GM19099 (cell line): Measurements from ENCODE around the gene MRPL44.

Experiments
- POLR2A ChIP-seq: IDR thresholded peaks from 3 replicates; pipeline ENCODE4 v1.6.1; 2011; ENCODE audit warnings: low read depth; ENCODE audit not compliant: insufficient read length; ENCODE audit errors: extremely low read depth

MRPL44 gene

DNA sequence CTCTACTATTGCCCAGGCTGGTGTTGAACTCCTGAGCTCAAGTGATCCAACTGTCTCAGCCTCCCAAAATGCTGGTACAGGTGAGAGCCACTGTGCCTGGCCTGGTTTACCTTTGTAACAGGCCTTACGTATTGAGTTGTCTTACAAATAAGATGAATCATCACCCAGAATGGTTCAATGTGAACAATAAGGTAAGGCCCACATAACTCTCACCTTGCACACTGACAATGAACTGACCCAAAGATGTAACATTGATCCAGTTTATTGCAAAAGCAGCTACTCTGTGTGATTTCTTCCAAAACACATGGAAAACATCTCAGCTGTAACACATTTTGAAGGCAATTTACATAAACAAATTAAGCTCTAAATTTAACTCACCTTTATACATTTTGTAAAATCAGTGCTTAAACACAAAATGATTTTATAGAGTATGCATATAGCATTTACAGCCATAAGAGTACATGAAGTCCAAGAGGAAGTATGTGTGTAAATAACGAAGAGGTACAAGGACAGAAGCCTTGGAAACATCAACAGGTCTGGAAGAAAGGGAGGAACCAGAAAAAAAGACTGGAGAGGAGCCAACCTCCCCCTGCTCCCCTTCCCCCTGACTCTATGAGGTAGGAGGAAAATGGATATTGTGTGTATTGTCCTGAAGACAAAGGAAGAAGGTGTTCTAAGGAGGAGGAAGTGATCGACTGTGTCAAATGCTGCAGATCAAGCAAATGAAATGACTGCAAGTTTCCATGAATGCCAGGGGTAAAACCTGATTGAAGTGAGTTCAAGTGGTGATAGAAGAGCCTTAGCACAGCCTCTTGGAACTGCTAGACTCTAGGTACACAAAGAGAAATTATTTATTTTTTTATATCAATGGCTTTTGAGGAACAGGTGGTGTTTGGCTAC lies 6.6 kb upstream of the MRPL44 start:
- TF ChIP-seq POLR2A: no peak

DNA sequence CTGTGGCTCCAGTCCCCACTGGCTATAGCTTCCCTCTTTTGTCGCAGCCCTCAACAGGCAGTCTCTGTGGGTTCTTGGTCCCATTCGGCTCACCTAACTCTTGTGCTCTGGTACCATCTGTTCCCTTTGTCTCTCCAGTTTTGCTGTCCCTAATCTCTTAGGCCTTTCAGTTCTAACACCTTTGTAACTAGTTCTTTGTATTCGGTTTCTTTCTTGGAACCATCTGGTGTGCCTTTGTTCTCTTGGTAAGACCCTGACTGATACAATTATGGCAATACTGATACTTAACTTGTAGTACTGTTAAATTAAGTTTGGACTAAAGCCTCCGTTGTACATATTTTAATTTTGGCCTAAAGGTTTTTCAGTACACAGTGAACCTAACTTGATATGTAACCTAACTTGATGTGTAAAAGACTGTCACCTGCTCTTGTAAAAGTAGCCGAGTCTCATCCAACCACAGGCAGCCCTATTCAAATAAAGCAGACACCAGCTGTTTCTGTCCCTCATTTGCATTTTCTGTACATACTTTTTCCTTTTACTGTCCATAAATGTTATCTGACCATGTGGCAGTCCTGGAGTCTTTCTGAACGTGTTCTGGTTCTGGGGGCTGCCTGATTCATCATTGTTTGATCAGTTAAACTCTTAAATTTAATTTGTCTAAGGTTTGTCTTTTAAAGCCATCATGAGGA lies 4.8 kb upstream of the MRPL44 start:
- peak; percentile 50 for TF ChIP-seq POLR2A

DNA sequence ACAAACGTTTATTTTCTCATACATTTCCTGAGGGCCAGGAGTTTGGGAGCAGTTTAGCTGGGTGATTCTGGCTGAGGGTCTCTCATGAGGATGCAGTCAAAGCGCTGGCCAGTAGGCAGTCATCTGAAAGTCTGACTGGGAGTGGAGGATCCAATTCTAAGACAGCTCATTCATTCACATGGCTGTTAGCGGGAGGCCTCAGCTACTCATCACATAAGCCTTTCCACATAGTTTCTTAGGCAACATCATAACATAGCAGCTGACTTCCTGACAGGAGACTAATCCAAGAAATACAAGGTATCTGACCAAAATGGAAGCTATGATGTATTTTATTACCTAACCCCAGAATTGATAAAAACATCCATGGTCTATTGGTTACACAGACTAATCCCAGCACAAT lies 2.9 kb upstream of the MRPL44 start:
- no peak for TF ChIP-seq POLR2A

DNA sequence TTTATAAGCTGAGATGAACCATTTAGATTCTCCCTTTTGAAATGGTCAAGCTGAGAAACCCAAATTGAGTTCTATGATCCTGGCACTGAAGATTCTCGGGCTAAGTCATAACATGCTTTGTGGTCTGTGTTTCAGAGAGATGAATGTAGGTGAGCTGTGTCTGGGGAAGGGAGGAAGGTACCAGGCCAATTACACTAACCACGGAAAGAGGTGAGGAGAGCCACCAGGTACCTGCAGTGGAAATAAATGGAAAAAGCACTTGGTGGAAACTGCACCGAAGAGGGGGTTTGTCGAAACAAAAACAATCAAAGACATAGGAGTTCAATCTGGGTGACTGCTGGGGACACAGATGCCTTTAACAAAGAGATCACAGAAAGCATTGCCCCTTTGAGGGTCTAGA lies 963 bp upstream of the MRPL44 start:
- no peak for TF ChIP-seq POLR2A

DNA sequence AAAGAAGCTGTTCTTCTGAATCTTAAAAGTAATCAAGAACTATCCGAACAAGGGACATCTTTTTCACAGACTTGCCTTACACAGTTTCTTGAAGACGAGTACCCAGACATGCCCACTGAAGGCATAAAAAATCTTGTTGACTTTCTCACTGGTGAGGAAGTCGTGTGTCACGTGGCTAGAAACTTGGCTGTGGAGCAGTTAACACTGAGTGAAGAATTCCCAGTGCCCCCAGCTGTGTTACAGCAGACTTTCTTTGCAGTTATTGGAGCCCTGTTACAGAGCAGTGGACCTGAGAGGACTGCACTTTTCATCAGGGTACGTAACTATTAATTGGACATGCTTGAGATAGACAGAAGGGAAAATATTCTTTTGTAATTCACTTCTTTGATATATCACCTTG lies 2.4 kb downstream of the MRPL44 start:
- no peak for TF ChIP-seq POLR2A

DNA sequence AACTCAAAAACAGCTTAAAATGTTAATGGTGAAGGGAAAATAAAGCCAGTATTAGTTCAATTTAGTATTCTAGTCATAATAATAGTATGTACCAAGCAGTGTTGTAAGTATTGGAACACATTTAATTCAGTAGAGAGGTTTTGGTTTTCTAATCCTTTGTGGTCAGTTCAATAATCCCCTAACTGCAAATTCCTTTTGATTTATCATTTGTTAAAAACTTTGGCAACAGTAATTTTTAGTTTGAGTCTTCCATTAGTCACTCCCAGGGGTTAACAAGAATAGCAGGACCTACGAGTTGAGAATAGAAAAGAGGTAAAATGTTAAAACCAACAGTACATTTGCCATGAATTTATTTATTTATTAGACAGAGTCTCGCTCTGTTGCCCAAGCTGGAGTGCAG lies 10.7 kb downstream of the MRPL44 start:
- TF ChIP-seq POLR2A: no peak

DNA sequence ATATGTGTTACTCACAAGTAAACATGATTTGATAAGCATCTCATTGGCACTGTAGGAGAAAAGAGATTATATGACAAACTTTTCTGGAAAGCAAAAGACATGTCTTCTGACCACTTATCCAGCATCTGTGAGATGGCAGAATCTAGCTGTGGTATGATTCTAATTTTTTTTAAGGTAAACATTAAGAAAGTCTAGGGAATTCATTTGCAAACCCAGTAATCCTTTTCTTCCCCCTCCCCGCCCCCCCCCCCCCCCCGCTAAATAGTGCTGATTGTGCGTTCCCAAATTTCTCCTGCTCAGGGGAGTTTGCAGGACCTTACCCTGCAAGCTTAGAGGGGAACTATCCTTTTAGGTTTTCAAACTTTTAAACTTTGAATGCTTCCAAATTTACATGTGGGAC lies 12.1 kb downstream of the MRPL44 start:
- TF ChIP-seq POLR2A: no peak

DNA sequence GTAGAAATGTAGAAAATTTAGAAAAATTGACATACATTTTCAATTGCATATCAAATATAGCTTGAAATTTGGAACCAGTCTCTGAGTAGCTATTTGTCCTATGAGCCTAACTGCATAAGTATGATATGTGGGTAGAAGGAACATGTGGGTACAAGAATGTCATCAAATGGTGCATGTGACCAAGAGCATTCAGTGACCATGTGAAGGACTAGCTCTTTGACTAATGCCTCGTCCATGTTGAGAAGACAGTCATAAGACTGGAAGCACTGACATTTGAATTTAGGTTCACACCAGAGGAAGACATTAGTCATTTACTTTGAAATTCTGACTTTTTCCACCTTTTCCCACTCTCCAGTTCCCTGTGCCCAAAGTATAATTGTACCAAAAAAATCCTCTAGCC lies 12.6 kb downstream of the MRPL44 start:
- TF ChIP-seq POLR2A: no peak

DNA sequence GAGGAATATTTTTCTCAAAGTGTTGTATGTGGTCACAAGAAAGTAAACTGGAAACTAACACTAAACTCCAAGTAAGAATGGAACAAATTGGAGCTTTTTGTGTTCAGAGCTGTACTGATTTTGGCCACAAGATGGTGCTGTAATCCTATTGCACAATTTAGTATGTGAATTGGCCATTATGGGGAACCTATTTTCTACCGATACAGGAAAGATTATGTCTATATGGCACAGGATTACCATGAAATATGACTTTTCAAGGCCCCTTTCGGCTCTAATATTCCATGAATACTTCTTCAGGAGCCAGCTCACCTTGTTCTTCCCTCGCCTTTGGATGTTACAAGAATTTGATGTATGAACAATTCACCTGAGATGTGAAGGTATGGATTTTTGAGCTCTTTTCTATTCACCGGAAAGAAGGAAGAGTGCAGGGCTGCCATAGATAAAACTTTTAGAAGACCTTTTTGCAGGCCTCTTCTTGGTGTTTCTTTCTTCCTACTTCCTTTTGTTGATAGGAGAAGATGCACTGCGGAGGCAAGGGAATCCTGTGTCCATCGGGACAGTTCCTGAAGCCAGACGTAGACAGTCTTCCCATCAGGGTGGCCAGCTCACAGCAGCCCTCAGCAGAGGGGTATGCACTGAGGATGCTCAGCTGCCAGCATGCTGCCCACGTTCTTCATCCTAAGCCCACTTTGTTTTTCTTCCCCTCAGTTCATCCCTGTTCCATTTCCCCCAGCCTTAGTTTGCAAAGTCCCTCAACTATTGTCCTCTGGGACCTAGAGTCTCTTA lies 13.3 kb downstream of the MRPL44 start:
- TF ChIP-seq POLR2A: no peak

DNA sequence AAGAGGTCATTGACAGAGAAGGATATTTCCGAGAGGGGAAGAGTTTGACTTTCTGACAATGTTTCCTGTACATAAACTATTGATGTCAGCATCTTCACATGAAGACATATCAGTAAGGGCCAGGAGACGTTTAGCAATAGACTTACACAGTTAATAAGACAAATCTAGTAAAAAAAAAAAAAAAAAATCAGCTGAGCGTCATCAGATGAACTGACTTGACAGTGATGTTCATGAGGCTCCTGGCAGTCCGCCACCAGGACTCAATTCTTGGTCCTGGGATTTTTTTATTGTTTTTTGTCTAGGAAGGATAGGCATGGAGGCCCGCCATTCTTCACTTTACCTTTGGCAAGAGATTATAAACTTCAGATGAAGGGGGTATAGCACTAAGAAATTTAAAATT lies 14.5 kb downstream of the MRPL44 start:
- no peak for TF ChIP-seq POLR2A

DNA sequence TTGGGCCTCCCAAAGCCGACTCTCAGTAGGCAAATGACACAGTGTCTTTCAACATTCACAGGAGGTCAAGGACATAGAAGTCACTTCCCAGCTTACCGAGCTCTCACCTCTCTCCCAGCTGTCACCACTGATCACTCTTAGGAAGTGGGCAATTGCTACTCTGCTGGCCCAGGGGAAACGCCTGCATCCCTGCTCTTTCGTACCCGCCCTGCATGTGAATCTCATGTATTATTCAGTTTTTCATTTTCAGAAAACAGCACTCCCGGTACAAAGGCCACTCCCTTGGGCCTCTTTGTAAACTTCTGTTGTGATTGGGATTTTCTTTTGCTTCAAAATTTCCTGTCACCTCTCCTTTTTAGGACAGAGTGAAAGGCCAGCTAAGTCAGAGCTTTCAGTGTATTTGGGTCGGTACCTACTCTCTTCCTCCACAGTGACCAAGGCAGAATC lies 15.4 kb downstream of the MRPL44 start:
- TF ChIP-seq POLR2A: no peak

DNA sequence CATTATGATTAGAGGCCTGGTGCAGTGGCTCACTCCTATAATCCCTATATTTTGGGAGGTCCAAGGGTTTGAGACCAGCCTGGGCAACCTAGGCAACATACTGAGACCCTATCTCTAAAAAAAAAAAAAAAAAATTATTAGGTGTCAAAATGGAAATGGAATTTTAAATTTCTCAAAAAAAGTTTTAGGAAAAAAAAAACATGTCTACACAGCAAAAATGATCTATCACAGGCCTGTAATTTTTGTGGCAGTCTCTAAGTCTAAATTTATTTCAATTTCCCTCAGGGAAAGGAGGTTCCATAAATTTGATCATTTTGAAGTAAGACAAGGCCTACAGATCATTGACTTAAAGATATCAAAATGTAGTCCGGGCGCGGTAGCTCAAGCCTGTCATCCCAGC lies 16.3 kb downstream of the MRPL44 start:
- TF ChIP-seq POLR2A: no peak

DNA sequence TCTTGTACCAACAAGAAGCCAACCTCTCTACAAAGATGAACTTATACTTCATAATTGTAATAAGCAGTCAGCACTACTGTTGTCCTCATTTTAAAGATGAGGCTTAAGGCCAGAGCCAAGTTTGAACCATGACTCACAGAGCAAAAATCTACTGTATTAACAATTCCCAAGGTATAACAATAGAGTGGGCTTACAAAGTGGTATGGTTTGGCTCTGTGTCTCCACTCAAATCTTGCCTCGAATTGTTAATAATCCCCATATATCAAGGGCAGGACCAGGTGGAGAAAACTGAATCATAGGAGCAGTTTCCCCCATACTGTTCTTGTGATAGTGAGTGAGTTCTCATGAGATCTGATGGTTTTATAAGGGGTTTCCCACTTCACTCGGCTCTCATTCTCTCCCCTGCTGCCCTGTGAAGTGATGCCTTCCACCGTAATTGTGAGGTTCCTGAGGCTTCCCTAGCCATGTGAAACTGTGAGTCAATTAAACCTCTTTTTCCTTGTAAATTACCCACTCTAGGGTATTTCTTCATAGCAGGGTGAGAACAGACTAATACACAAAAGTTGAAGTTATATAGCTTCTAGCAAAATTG lies 19.5 kb downstream of the MRPL44 start:
- TF ChIP-seq POLR2A: no peak

DNA sequence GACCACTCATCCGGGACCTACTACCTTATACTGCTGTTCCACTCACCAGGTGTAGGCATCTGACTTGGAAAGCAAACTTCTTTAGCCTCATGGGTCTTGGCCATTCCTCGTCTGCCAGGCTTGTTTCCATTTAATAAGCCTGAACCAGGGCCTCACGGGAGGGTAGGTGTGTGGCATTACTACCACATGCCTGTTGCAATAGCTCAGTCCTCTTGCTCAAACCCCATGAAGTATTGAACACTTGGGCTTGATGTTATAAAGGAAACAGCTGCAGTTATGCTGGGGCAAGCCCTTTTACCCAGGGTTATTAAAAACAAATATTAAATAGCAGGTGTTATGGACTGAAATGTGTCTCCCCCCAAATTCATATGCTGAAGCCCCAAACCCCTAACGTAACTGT lies 21.2 kb downstream of the MRPL44 start:
- no peak for TF ChIP-seq POLR2A
